ENCODE data around the gene USP5.

The USP5 gene

GRCh38 chr12:6914947-6915788, 63.2 kb downstream of the USP5 start:
- DNase-seq (ENCODE audit: low spot score), result no peak

GRCh38 chr12:6915789-6916285, 63.9 kb downstream of the USP5 start:
- no peak for DNase-seq (ENCODE audit: low spot score)
